Measurements from ENCODE around the gene TTLL12.

Gene TTLL12

GRCh38 chr22:43118024-43118849 is 68.7 kb downstream of the TTLL12 start:
- DNase-seq: no peak

- no peak for DNase-seq
Measured at GRCh38 chr22:43116932-43117331, 70.0 kb downstream of the TTLL12 start.

All from NCI-H1930 (cell line).